Spleen (tissue), 7 donors: Measurements from ENCODE around the gene CCL22.

ENCODE experiments used
- CTCF ChIP-seq, 11 experiments: fragments of 200-600 bp in 7 of 11; fragments of 450-650 bp in 4 of 11; sonication (generic) in 4 of 11; IDR thresholded peaks in 8 of 11; conservative IDR thresholded peaks in 3 of 11; 1 replicate in 7 of 11; 2 replicates in 4 of 11; pipeline versions ENCODE4 v1.4.0 to v1.8.0; 2016 to 2021; ENCODE audit warnings: antibody characterized with exemption in 11 of 11, inconsistent platforms in 4 of 11, mild to moderate bottlenecking in 1 of 11
- POLR2A ChIP-seq, 3 donors: fragments of 450-650 bp; IDR thresholded peaks; one replicate each; pipeline ENCODE4 v1.5.1; 2017; ENCODE audit warnings: antibody characterized with exemption in 3 of 3, mild to moderate bottlenecking in 1 of 3
- POLR2AphosphoS5 ChIP-seq, 3 donors: sonication (generic); formaldehyde crosslinking; IDR thresholded peaks; one replicate each; pipeline ENCODE4 v1.5.1; 2017; ENCODE audit warnings: antibody characterized with exemption in 3 of 3
- donor health status: DM: no; HTN: no; CAD: no; lungs with moderate emphysema.
- donor health status: DM: no; HTN: no; CAD: no.
- donor health status: DM: no; HTN: no; CAD: no.

DNA sequence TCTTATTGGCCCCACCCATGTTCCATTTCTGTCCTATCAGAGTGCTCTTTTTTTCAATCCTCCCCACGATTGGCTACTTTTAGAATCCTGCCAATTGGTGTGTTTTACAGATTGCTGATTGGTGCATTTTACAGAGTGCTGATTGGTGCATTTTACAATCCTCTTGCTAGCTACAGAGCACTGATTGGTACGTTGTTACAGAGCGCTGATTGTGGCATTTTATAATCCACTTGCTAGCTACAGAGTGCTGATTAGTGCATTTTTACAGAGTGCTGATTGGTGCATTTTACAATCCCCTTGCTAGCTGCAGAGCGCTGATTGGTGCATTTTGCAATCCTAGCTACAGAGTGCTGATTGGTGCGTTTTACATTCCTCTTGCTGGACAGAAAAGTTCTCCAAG is 36.4 kb downstream of the CCL22 start:
- TF ChIP-seq POLR2AphosphoS5 (IDR thresholded peaks at IDR 0.05) (no peak), POLR2A (IDR thresholded peaks at IDR 0.05) (no peak), CTCF (IDR thresholded peaks at IDR 0.05 in 8 of 11, conservative IDR thresholded peaks at IDR 0.05 in 3 of 11) (no peak)
